Esophagus squamous epithelium (tissue), 5 donors: Measurements from ENCODE around the gene SPECC1L. TPM values are rescaled to one million over a fixed set of nuclear protein-coding genes. Genes with fewer than 3 reads are reported as not detected.
A peak's percentile ranks its signal among the peaks of the same experiment; 100 is the strongest.

ENCODE experiments used
- DNase-seq: peaks from one replicate; lab custom pipeline; 2025; lab: John Stamatoyannopoulos, UW
- H3K27ac ChIP-seq, 4 donors: fragments of 200-600 bp; sonication (generic); one replicate each; pipeline ENCODE4 v1.5.1; 2016 to 2019; ENCODE audit warnings: mild to moderate bottlenecking in 1 of 4
- H3K27me3 ChIP-seq, 4 donors: fragments of 200-600 bp; sonication (generic); 1 replicate in 3 of 4; 2 replicates in 1 of 4; pipeline versions ENCODE4 v1.5.1 to v1.6.0; 2017 to 2021; ENCODE audit warnings: antibody characterized with exemption in 1 of 4
- H3K36me3 ChIP-seq, 3 donors: fragments of 200-600 bp; sonication (generic); one replicate each; pipeline ENCODE4 v1.5.1; 2016 to 2019
- H3K4me1 ChIP-seq, 3 donors: fragments of 200-600 bp; sonication (generic); one replicate each; pipeline ENCODE4 v1.5.1; 2017 to 2019
- H3K4me3 ChIP-seq, 4 donors: fragments of 200-600 bp; sonication (generic); 1 replicate in 3 of 4; 2 replicates in 1 of 4; pipeline ENCODE4 v1.5.1; 2016 to 2019; ENCODE audit warnings: mild to moderate bottlenecking in 2 of 4, moderate library complexity in 1 of 4
- H3K9me3 ChIP-seq, 3 donors: fragments of 200-600 bp; sonication (generic); one replicate each; pipeline ENCODE4 v1.5.1; 2016 to 2019
- POLR2A ChIP-seq, 4 donors: fragments of 450-650 bp; IDR thresholded peaks; one replicate each; pipeline ENCODE4 v1.6.1; 2017; ENCODE audit warnings: antibody characterized with exemption in 4 of 4, mild to moderate bottlenecking in 4 of 4, moderate library complexity in 3 of 4
- WGBS, 2 donors: methylation state at CpG; one replicate each; pipeline ENCODE4 v1.1.5; 2018; 5-methylcytosine and 5-hydroxymethylcytosine counted together
- intact Hi-C: fragments of 100-400 bp; cut with DNase I; formaldehyde crosslinking; loops from one replicate; pipeline ENCODE4 v1.15.0; 2022
- total RNA-seq, 4 donors: library from RNA; depleted of rRNA; stranded (reverse); fragments of >200 nt; gene quantifications; one replicate each; pipeline ENCODE4 v1.1.0, GENCODE V29; 2016
- TF ChIP-seq, protein P1 (sequence below), 6 experiments: fragments of 450-650 bp in 4 of 6; fragments of 200-600 bp in 2 of 6; sonication (generic) in 2 of 6; IDR thresholded peaks; one replicate each; pipeline ENCODE4 v1.5.1; 2016 to 2019; ENCODE audit warnings: antibody characterized with exemption in 6 of 6, mild to moderate bottlenecking in 4 of 6, moderate library complexity in 4 of 6
- donor health status: DM: yes; HTN: yes; CAD: no.

SPECC1L gene
- total RNA-seq, 4 donors from 2014 or later: 21.4 to 31.9 (median 27.7) TPM

GRCh38 chr22:24426436-24426835 lies 155.8 kb downstream of the SPECC1L start:
- 95 to 96% methylated on average over 3 of the region's 4 CpGs for WGBS, 2 donors
- Histone ChIP-seq H3K27me3 (peaks cover 0 to 67% (median 2%) of the 10 kb centered on the region in 4 donors), H3K9me3 (no peaks in the 10 kb centered on the region), H3K4me1 (peaks cover 8 to 47% (median 18%) of the 10 kb centered on the region in 3 donors), H3K36me3 (no peaks in the 10 kb centered on the region), H3K27ac (peak overlapping the region in 1 of 4 donors; percentile 84), H3K4me3 (no peak overlapping the region)
- TF ChIP-seq POLR2A (IDR thresholded peaks at IDR 0.05): no peak
- TF ChIP-seq, protein P1, sequence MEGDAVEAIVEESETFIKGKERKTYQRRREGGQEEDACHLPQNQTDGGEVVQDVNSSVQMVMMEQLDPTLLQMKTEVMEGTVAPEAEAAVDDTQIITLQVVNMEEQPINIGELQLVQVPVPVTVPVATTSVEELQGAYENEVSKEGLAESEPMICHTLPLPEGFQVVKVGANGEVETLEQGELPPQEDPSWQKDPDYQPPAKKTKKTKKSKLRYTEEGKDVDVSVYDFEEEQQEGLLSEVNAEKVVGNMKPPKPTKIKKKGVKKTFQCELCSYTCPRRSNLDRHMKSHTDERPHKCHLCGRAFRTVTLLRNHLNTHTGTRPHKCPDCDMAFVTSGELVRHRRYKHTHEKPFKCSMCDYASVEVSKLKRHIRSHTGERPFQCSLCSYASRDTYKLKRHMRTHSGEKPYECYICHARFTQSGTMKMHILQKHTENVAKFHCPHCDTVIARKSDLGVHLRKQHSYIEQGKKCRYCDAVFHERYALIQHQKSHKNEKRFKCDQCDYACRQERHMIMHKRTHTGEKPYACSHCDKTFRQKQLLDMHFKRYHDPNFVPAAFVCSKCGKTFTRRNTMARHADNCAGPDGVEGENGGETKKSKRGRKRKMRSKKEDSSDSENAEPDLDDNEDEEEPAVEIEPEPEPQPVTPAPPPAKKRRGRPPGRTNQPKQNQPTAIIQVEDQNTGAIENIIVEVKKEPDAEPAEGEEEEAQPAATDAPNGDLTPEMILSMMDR (IDR thresholded peaks at IDR 0.05): no peak
- DNase-seq: no peak
- intact Hi-C loops: no loop called here

GRCh38 chr22:24426851-24427499 lies 156.3 kb downstream of the SPECC1L start:
- Histone ChIP-seq H3K27ac (peak overlapping the region in 3 of 4 donors; percentile 39 to 84 (median 73)), H3K36me3 (no peaks in the 10 kb centered on the region), H3K4me3 (peak overlapping the region in 1 of 4 donors; percentile 48), H3K4me1 (peaks cover 9 to 49% (median 19%) of the 10 kb centered on the region in 3 donors), H3K27me3 (peaks cover 0 to 62% (median 2%) of the 10 kb centered on the region in 4 donors), H3K9me3 (no peaks in the 10 kb centered on the region)
- 89 to 100% methylated on average over 1 to 4 of the region's 19 CpGs for WGBS, 2 donors
- TF ChIP-seq, protein P1 (IDR thresholded peaks at IDR 0.05): no peak
- TF ChIP-seq POLR2A (IDR thresholded peaks at IDR 0.05): peak in 1 of 4 donors; percentile 38
- DNase-seq: no peak
- intact Hi-C loops: no loop called here

GRCh38 chr22:24427500-24428164 lies 157.0 kb downstream of the SPECC1L start, which contains the start of gene ADORA2A:
ADORA2A (plus strand) TSS chr22:24427599; CDS start chr22:24433405, 5,806 bp downstream.
- peak; percentile 54 for DNase-seq
- Histone ChIP-seq H3K9me3 (no peaks in the 10 kb centered on the region), H3K27me3 (peaks cover 0 to 57% (median 2%) of the 10 kb centered on the region in 4 donors), H3K4me3 (peak within 1 kb of the TSS in 2 of 4 donors; percentile 24 to 48), H3K36me3 (no peaks in the 10 kb centered on the region), H3K4me1 (peaks cover 16 to 56% (median 26%) of the 10 kb centered on the region in 3 donors), H3K27ac (peak within 1 kb of the TSS; percentile 42 to 84 (median 67))
- WGBS, 2 donors: 40% methylated on average over 10 of the region's 22 CpGs; no CpG with 5 or more reads in 1 of the 2 donors
- intact Hi-C loops: no loop called here
- peak in 1 of 4 donors; percentile 20 for TF ChIP-seq POLR2A (IDR thresholded peaks at IDR 0.05)
- TF ChIP-seq, protein P1 (IDR thresholded peaks at IDR 0.05): no peak

DNA sequence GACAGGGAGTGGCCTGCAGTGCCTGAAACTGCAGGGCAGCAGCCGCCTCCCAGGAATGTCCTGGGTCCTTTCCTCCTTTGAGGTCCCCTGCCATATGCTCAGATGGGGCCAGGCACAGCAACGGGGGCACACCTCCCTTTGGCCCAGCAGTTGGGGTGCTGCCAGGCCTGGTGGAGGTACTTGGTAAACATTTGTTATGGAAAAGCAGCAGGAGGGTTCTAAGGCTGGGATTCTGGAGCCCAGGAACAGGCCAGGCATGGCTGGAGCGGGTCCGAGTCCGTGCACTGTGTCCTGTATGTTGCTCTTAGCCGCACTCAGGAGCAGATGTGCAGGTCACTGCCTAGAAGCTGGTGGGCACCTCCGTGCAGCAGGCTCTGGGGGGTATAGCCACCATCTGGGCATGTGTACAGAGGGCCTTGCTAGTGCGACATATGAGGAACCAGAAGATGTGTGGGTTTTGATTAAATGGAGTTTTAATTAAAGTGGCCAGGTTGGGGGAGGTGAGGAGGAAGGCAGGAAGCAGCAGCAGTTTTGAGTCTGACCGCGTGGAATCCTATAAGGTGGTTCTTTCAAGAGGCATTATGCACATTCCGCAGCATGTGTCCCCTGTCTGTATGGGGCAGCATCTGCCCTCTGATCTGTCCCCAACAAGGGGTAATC lies 158.2 kb downstream of the SPECC1L start:
- Histone ChIP-seq H3K4me1 (peaks cover 22 to 60% (median 35%) of the 10 kb centered on the region in 3 donors), H3K9me3 (no peaks in the 10 kb centered on the region), H3K27ac (peak overlapping the region in 2 of 4 donors; percentile 21 to 69), H3K4me3 (peak overlapping the region in 2 of 4 donors; percentile 24 to 48), H3K27me3 (peaks cover 0 to 44% (median 2%) of the 10 kb centered on the region in 4 donors), H3K36me3 (no peaks in the 10 kb centered on the region)
- intact Hi-C loops: no loop called here
- 71 to 77% methylated on average over 6 to 11 of the region's 11 CpGs for WGBS, 2 donors
- DNase-seq: no peak
- TF ChIP-seq, protein P1 (IDR thresholded peaks at IDR 0.05): no peak
- TF ChIP-seq POLR2A (IDR thresholded peaks at IDR 0.05): no peak
